ENCODE measurements around the gene ABCB11. TPM values are rescaled to one million over a fixed set of nuclear protein-coding genes. Genes with fewer than 3 reads are reported as not detected.

The ABCB11 gene
- not detected for total RNA-seq
- not detected for polyA plus RNA-seq

DNA sequence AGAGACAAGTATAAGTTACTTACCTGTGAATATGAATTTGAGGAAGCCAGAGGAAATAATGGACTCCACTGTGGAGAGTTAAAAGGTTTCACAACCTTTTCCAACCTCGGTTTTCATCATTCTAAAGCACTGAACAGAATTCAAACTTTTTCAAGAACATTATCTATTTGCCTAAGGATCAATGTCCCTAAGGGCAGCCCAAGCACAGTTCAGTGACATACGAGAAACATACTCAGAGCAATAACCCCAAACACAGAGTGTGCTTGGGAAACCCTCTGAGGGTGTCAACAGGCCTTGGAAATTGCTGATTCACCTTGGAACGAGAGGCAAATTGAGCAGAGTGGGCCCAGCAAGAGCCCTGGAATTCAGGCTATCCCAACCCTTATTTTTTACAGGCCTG, at the start of gene ABCB11:
Gene ABCB11, minus strand, starts transcription at position 123 of the 400 bp plus-strand sequence. CDS start 13,199 bp downstream, outside the sequence.
- no peak within 1 kb of the TSS for H3K4me3 Mint-ChIP-seq
- H3K27me3 Mint-ChIP-seq: no peaks in the 10 kb centered on the region
- Histone ChIP-seq H3K4me1 (ENCODE audit: insufficient read depth, low read length) (no peaks in the 10 kb centered on the region), H3K4me3 (ENCODE audit: low read length) (no peak within 1 kb of the TSS), H3K36me3 (ENCODE audit: insufficient read depth, low read length) (no peaks in the 10 kb centered on the region), H3K9me3 (ENCODE audit: low read length) (no peaks in the 10 kb centered on the region), H3K27me3 (ENCODE audit: insufficient read depth, low read length, poor library complexity, severe bottlenecking) (no peaks in the 10 kb centered on the region), H3K27ac (ENCODE audit: low read depth, low read length) (no peak within 1 kb of the TSS)
- ChIA-PET POLR2A (no interaction called here), CTCF (interaction anchor here (1.0 kb wide), 1 partner anchor 48 kb away, joined by 3 read pairs; no protein-coding TSS in a partner anchor)
- DNase-seq: no peak
- H3K27ac Mint-ChIP-seq: peak within 1 kb of the TSS in 1 of 8 donors; percentile 40
- H3K36me3 Mint-ChIP-seq: peaks cover 0 to 12% (median 0%) of the 10 kb centered on the region in 3 donors
- peaks cover 0 to 5% (median 2%) of the 10 kb centered on the region in 5 donors for H3K9me3 Mint-ChIP-seq
- H3K4me1 Mint-ChIP-seq: peaks cover 6 to 11% (median 10%) of the 10 kb centered on the region in 3 donors

DNA sequence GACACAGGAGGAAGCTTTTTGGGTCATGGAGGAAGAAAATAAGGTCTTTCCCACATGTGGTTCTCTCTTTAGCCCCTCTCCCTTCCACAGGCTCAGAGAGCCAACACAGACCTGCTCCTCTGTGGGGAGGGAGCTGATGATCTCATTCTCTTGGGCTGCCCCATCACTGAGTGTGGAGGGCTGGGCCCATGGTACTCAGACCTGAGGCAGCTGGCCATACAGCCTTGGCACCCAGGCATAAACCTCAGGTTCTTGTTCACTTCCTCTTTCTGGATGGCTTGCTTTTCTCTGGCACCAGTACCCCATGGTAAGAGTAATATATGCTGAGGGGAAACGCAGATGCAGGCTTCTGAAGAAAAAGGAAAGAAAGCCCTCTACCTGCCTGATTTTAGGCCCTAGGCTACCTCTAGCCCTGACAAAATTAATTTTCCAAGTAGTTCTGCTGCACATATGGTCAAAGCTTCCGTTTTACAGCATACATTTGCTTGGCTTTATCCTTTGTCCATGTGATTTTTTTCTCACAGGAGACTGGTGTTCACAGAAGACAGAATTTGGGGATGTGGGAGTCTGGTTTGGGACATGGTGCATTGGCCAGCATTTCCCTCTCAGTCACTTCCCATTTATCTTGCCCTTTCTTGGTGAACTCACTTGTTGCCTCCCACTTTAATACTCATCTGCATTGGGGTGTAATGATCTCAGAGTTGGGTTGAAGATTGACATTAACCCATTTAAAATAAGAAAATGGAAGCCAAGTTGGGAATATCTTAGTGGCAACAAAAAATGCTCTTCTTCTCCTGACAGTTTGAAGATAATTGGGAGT, 49.3 kb upstream of the ABCB11 start:
- H3K27ac ChIP-seq (ENCODE audit: low read depth, low read length): no peak overlapping the region
- DNase-seq: no peak
- Mint-ChIP-seq H3K36me3 (peaks cover 0 to 2% (median 2%) of the 10 kb centered on the region in 3 donors), H3K27ac (no peak overlapping the region), H3K4me1 (no peaks in the 10 kb centered on the region), H3K9me3 (no peaks in the 10 kb centered on the region), H3K27me3 (peaks cover 0 to 3% of the 10 kb centered on the region in 2 donors), H3K4me3 (no peak overlapping the region)
- no peaks in the 10 kb centered on the region for H3K4me1 ChIP-seq (ENCODE audit: insufficient read depth, low read length)
- H3K27me3 ChIP-seq (ENCODE audit: insufficient read depth, low read length, poor library complexity, severe bottlenecking): no peaks in the 10 kb centered on the region
- H3K36me3 ChIP-seq (ENCODE audit: insufficient read depth, low read length): no peaks in the 10 kb centered on the region
- H3K4me3 ChIP-seq (ENCODE audit: low read length): no peak overlapping the region
- ChIA-PET POLR2A (no interaction called here), CTCF (no interaction called here)
- H3K9me3 ChIP-seq (ENCODE audit: low read length): no peaks in the 10 kb centered on the region

DNA sequence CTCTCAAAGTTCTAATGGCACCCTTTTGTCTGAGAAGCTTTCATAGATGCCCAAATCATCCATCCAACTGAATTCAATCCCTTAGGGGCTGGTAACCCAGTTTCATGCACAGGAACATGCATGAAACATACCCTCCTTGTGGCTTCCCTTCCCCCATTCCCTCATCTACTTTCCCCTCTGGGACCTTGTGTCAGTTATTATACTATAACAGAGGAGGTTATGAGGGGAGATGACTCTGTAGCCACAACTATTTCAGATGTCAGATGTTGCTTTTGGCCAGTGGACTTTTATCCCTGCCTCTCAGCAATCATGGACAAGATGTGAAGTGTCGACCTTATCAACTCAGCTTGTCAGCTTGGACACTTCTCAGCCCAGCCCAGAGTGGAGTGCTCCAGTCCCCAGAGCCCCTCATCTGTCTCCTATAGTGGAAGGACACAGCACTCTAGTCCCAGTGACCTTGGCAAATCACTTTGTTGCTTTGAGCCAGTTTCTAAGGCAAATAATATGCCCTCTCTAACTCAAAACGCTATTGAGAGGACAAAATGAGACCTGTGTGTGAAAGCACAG, 46.6 kb upstream of the ABCB11 start:
- Mint-ChIP-seq H3K36me3 (peaks cover 0 to 2% (median 0%) of the 10 kb centered on the region in 3 donors), H3K9me3 (no peaks in the 10 kb centered on the region), H3K4me1 (peaks cover 0 to 10% (median 3%) of the 10 kb centered on the region in 3 donors), H3K27me3 (no peaks in the 10 kb centered on the region), H3K27ac (no peak overlapping the region), H3K4me3 (no peak overlapping the region)
- no peak for DNase-seq
- Histone ChIP-seq H3K27me3 (ENCODE audit: insufficient read depth, low read length, poor library complexity, severe bottlenecking) (no peaks in the 10 kb centered on the region), H3K4me1 (ENCODE audit: insufficient read depth, low read length) (no peaks in the 10 kb centered on the region), H3K36me3 (ENCODE audit: insufficient read depth, low read length) (no peaks in the 10 kb centered on the region), H3K4me3 (ENCODE audit: low read length) (no peak overlapping the region), H3K27ac (ENCODE audit: low read depth, low read length) (no peak overlapping the region), H3K9me3 (ENCODE audit: low read length) (no peaks in the 10 kb centered on the region)
- CTCF ChIA-PET: no interaction called here
- POLR2A ChIA-PET: no interaction called here

DNA sequence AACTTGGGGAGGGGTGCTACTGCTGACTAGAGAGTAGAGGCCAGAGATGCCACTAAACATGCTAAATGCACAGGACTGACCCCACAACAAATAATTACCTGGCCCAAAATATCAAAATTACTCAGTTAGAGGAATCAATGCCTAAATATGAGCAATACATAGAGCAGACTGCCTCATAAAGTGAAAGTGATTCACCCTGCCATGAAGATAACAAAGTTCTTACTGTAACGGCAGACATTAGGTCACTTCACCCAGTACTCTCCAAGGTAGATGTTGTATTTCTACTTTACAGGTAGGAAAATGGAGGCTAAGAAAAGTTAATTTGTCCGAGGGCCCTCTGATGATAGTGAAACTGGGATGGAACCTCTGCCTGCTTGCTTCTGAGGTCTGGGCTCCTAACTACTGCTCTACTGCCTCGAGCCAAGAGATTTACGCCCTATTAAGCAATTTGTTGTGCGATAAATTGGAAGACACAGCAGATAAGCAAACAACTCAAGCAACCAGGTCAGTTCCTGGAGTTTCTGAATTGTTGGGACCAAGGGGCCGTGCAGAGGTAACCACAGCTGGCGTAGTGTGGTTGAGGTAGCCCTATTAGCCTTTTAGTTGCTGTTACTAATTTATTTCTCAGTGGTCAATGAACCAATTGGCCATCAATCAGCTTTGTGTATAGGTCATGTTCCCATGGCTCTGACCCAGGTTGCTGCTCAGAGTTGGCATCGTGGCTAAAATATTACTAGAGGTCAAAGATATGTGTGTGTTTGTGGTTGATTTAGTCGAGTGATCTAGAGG, 43.0 kb upstream of the ABCB11 start:
- Mint-ChIP-seq H3K4me3 (no peak overlapping the region), H3K36me3 (peaks cover 0 to 2% (median 0%) of the 10 kb centered on the region in 3 donors), H3K27ac (no peak overlapping the region), H3K27me3 (peaks cover 0 to 3% of the 10 kb centered on the region in 2 donors), H3K9me3 (no peaks in the 10 kb centered on the region), H3K4me1 (peaks cover 0 to 10% (median 5%) of the 10 kb centered on the region in 3 donors)
- no peaks in the 10 kb centered on the region for H3K4me1 ChIP-seq (ENCODE audit: insufficient read depth, low read length)
- H3K4me3 ChIP-seq (ENCODE audit: low read length): no peak overlapping the region
- H3K27ac ChIP-seq (ENCODE audit: low read depth, low read length): no peak overlapping the region
- H3K36me3 ChIP-seq (ENCODE audit: insufficient read depth, low read length): no peaks in the 10 kb centered on the region
- ChIA-PET CTCF (no interaction called here), POLR2A (no interaction called here)
- no peaks in the 10 kb centered on the region for H3K27me3 ChIP-seq (ENCODE audit: insufficient read depth, low read length, poor library complexity, severe bottlenecking)
- no peak for DNase-seq
- H3K9me3 ChIP-seq (ENCODE audit: low read length): no peaks in the 10 kb centered on the region

DNA sequence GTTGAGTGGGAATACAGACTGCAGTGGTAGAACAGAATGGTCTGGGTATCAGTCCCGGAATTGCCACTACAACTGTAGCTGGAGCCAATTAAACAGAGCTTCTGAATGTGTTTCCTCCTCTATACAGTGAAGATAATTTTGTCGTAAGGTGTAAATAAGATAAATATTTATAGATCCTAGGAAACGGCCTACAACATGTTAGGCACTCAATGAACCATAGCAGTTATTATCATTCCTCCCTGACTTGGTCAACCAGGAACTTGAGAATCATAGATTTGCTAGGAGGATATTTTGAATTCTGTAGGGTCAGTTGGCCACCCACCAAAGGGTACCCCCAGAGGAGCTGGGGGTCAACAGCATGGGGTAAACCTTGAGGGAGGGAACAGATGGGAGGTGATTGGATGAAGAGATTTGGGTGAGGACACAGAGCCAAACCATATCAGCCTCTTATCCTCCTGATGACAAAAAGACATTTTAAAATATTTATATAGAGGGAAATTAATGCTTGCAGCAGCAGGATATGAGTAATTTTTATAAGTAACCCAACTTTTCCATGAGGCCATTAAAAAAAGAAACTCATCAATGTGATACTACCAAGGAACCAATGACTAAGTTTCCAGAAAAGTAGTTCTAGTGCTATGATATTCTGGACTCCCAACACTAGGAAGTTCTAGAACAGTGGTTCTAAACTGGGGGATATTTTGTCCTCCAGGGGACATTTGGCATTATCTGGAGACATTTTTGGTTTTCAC, 42.3 kb upstream of the ABCB11 start:
- H3K27me3 Mint-ChIP-seq: peaks cover 0 to 3% of the 10 kb centered on the region in 2 donors
- Histone ChIP-seq H3K27ac (ENCODE audit: low read depth, low read length) (peak overlapping the region; percentile 5), H3K27me3 (ENCODE audit: insufficient read depth, low read length, poor library complexity, severe bottlenecking) (no peaks in the 10 kb centered on the region), H3K4me3 (ENCODE audit: low read length) (no peak overlapping the region), H3K36me3 (ENCODE audit: insufficient read depth, low read length) (no peaks in the 10 kb centered on the region), H3K4me1 (ENCODE audit: insufficient read depth, low read length) (no peaks in the 10 kb centered on the region), H3K9me3 (ENCODE audit: low read length) (no peaks in the 10 kb centered on the region)
- POLR2A ChIA-PET: no interaction called here
- no peak overlapping the region for H3K27ac Mint-ChIP-seq
- DNase-seq: no peak
- H3K36me3 Mint-ChIP-seq: peaks cover 0 to 2% (median 0%) of the 10 kb centered on the region in 3 donors
- no peaks in the 10 kb centered on the region for H3K9me3 Mint-ChIP-seq
- H3K4me1 Mint-ChIP-seq: peaks cover 0 to 10% (median 5%) of the 10 kb centered on the region in 3 donors
- CTCF ChIA-PET: no interaction called here
- H3K4me3 Mint-ChIP-seq: no peak overlapping the region

DNA sequence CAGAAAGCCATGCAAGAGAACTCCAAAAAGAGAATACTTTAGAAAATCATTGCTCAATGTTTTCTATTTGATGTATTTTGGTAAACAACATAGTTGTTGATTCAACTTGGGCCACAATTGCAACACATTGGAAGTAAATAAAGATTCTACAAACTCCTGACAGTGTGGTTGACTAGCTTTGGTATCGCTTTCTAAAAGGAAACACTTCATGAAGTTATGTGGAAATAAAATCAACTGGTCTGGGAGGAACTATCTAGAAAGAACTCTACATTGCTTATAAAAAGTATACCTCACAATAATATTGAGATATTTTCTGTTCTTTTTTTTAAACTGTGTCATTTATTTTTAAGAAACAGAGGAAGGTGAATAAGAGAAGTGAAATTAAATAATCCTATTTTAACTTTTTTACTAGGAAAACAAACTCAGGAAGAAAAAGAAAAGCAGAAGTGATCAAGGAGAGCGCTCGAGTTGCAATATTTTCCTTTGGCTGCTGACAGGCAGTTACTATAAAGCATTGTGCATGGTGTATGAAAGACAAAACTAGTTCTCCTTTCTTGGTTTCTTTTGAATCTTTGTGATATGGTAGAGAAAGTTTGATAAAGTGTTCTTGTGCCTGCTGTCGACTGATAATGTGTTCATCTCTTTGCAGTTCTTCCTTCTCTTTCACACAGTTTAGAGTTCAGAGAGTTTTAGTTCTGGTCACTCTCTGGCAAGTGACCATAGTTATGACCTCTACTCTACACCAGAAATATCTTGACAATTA, 41.2 kb upstream of the ABCB11 start:
- Histone ChIP-seq H3K27ac (ENCODE audit: low read depth, low read length) (peak overlapping the region; percentile 29), H3K27me3 (ENCODE audit: insufficient read depth, low read length, poor library complexity, severe bottlenecking) (no peaks in the 10 kb centered on the region), H3K36me3 (ENCODE audit: insufficient read depth, low read length) (no peaks in the 10 kb centered on the region), H3K9me3 (ENCODE audit: low read length) (no peaks in the 10 kb centered on the region), H3K4me1 (ENCODE audit: insufficient read depth, low read length) (no peaks in the 10 kb centered on the region), H3K4me3 (ENCODE audit: low read length) (no peak overlapping the region)
- DNase-seq: no peak
- POLR2A ChIA-PET: no interaction called here
- Mint-ChIP-seq H3K27ac (no peak overlapping the region), H3K4me3 (no peak overlapping the region), H3K27me3 (peaks cover 0 to 3% of the 10 kb centered on the region in 2 donors), H3K4me1 (peaks cover 0 to 10% (median 5%) of the 10 kb centered on the region in 3 donors), H3K9me3 (no peaks in the 10 kb centered on the region), H3K36me3 (peaks cover 0 to 2% (median 0%) of the 10 kb centered on the region in 3 donors)
- CTCF ChIA-PET: no interaction called here

DNA sequence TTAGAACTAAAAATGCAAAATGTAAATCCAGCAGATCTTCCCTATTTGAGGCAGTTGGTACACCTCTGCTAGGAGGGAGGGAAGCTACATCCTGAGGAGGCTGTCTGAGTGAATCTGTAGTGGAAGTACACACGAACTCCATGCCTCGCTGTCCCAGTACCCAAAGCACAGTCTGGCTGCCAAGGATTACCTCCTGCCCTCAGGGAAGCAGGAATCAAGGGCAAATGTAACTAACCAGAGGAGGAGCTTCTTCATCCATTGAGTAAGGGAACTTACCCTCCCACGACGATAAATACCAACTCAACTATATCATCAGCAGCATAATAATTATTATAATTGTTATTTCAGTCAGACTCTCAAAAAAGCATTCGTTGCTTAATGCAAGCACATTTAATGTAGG, 40.3 kb upstream of the ABCB11 start:
- H3K27me3 ChIP-seq (ENCODE audit: insufficient read depth, low read length, poor library complexity, severe bottlenecking): no peaks in the 10 kb centered on the region
- no peak overlapping the region for H3K27ac Mint-ChIP-seq
- H3K4me3 Mint-ChIP-seq: no peak overlapping the region
- peaks cover 0 to 3% of the 10 kb centered on the region in 2 donors for H3K27me3 Mint-ChIP-seq
- DNase-seq: no peak
- peaks cover 0 to under 1% (median 0%) of the 10 kb centered on the region in 3 donors for H3K36me3 Mint-ChIP-seq
- no peak overlapping the region for H3K4me3 ChIP-seq (ENCODE audit: low read length)
- no peaks in the 10 kb centered on the region for H3K9me3 Mint-ChIP-seq
- POLR2A ChIA-PET: no interaction called here
- H3K9me3 ChIP-seq (ENCODE audit: low read length): no peaks in the 10 kb centered on the region
- H3K36me3 ChIP-seq (ENCODE audit: insufficient read depth, low read length): no peaks in the 10 kb centered on the region
- H3K4me1 Mint-ChIP-seq: peaks cover 0 to 10% (median 5%) of the 10 kb centered on the region in 3 donors
- H3K4me1 ChIP-seq (ENCODE audit: insufficient read depth, low read length): no peaks in the 10 kb centered on the region
- CTCF ChIA-PET: no interaction called here
- H3K27ac ChIP-seq (ENCODE audit: low read depth, low read length): no peak overlapping the region

Data from CD8-positive, alpha-beta memory T cell (primary cell).